Endothelial cell of umbilical vein (primary cell): ENCODE measurements around the gene ABCA7. TPM values are rescaled to one million over a fixed set of nuclear protein-coding genes. Genes with fewer than 3 reads are reported as not detected.

Source experiments
- BruUV-seq: library from RNA; stranded (reverse); fragments of 400-500 nt; replicated peaks from 2 replicates; lab custom pipeline; 2021; lab: Mats Ljungman, UMichigan
- CTCF ChIA-PET: fragments of 300-600, 350-600 bp; sonication (Branson Sonifier 250); formaldehyde crosslinking; loops from one replicate; lab custom pipeline; 2021; ENCODE audit warnings: antibody characterized with exemption, inconsistent platforms; lab: Charles Lee
- POLR2A ChIA-PET: fragments of 300-600, 350-600 bp; sonication (Branson Sonifier 250); formaldehyde crosslinking; loops from one replicate; lab custom pipeline; 2021; ENCODE audit warnings: antibody characterized with exemption, inconsistent platforms; lab: Charles Lee
- DNase-seq: peaks from one replicate; pipeline ENCODE4 v3.0.0-alpha.2; 2011; ENCODE audit warnings: low read depth, low spot score
- FAIRE-seq: peaks from 2 replicates; lab custom pipeline; 2011; peaks lifted over from hg19 to GRCh38; lab: Jason Lieb, UNC
- H2AFZ ChIP-seq: 2 replicates; pipeline ENCODE4 v1.6.0; 2012; ENCODE audit warnings: low read depth, low read length, control low read depth, inconsistent platforms
- H3K27ac ChIP-seq: 2 replicates; pipeline ENCODE4 v1.5.1; 2011; ENCODE audit warnings: low read depth, mild to moderate bottlenecking, control low read depth, low read length, moderate library complexity; ENCODE audit not compliant: insufficient read depth
- H3K27me3 ChIP-seq, 2 experiments: 2 replicates each; pipeline versions ENCODE4 v1.6.0 to v1.6.1; 2011; ENCODE audit warnings: low read length in 2 of 2, mixed read lengths in 1 of 2; ENCODE audit not compliant: control insufficient read depth in 2 of 2, insufficient read depth in 2 of 2
- H3K36me3 ChIP-seq, 2 experiments: 2 replicates in 1 of 2; 3 replicates in 1 of 2; pipeline ENCODE4 v1.5.1; 2011; ENCODE audit warnings: low read length in 2 of 2, mild to moderate bottlenecking in 1 of 2, moderate library complexity in 1 of 2; ENCODE audit not compliant: control insufficient read depth in 2 of 2, insufficient read depth in 2 of 2; ENCODE audit errors: extremely low read depth in 1 of 2
- H3K4me1 ChIP-seq: 3 replicates; pipeline ENCODE4 v1.5.1; 2011; ENCODE audit warnings: mild to moderate bottlenecking, low read length; ENCODE audit not compliant: control insufficient read depth, insufficient read depth; ENCODE audit errors: extremely low read depth
- H3K4me2 ChIP-seq: 2 replicates; pipeline ENCODE4 v1.6.1; 2011; ENCODE audit warnings: low read length, control low read depth, mixed read lengths; ENCODE audit not compliant: insufficient read depth
- H3K4me3 ChIP-seq, 3 experiments: fragments of 200-600 bp in 1 of 3; sonication (generic), shearing (Covaris generic) in 1 of 3; replicated peaks in 1 of 3; 2 replicates each; pipeline ENCODE4 v1.5.1; 2011 to 2016; ENCODE audit warnings: control low read depth in 3 of 3, low read length in 3 of 3, mild to moderate bottlenecking in 2 of 3, inconsistent platforms in 1 of 3, low read depth in 1 of 3, moderate library complexity in 1 of 3; ENCODE audit not compliant: insufficient read depth in 1 of 3
- H3K79me2 ChIP-seq: 2 replicates; pipeline ENCODE4 v1.6.0; 2012; ENCODE audit warnings: low read length, inconsistent platforms; ENCODE audit not compliant: control insufficient read depth, insufficient read depth
- H3K9ac ChIP-seq: replicated peaks from 2 replicates; pipeline ENCODE3; 2011; ENCODE audit warnings: low read length, control low read depth; ENCODE audit not compliant: insufficient read depth; ENCODE audit errors: extremely low read depth
- H3K9me1 ChIP-seq: replicated peaks from 3 replicates; pipeline ENCODE4 v1.6.0; 2011; ENCODE audit warnings: mild to moderate bottlenecking, low read length; ENCODE audit not compliant: control insufficient read depth, insufficient read depth; ENCODE audit errors: extremely low read depth
- H3K9me3 ChIP-seq: replicated peaks from 2 replicates; pipeline ENCODE4 v1.5.1; 2012; ENCODE audit warnings: low read length, inconsistent platforms; ENCODE audit not compliant: control insufficient read depth, insufficient read depth
- H4K20me1 ChIP-seq: replicated peaks from 2 replicates; pipeline ENCODE3; 2011; ENCODE audit warnings: mild to moderate bottlenecking, low read length; ENCODE audit not compliant: control insufficient read depth, insufficient read depth; ENCODE audit errors: extremely low read depth
- FOS ChIP-seq: IDR thresholded peaks from 2 replicates; pipeline ENCODE4 v1.6.1; 2011; ENCODE audit warnings: mild to moderate bottlenecking, low read length, moderate library complexity, borderline replicate concordance; ENCODE audit not compliant: insufficient read depth
- JUN ChIP-seq: IDR thresholded peaks from 2 replicates; pipeline ENCODE4 v1.6.1; 2011; ENCODE audit warnings: borderline replicate concordance, low read depth; ENCODE audit not compliant: insufficient read length, insufficient read depth
- POLR2A ChIP-seq: IDR thresholded peaks from 2 replicates; pipeline ENCODE4 v1.6.1; 2012; ENCODE audit warnings: low read depth, mild to moderate bottlenecking, control low read depth, low read length
- dilution Hi-C: fragments of 300-500 bp; cut with MboI; formaldehyde crosslinking; loops from one replicate; pipeline ENCODE4 v1.15.0; 2019; ENCODE audit warnings: low sequenced_read_pairs; ENCODE audit not compliant: extremely low pct_ligation_motif_present
- intact Hi-C: fragments of 100-400 bp; cut with micrococcal nuclease; formaldehyde crosslinking; loops from one replicate; pipeline ENCODE4 v1.10.0; 2022
- polyA plus RNA-seq, 4 experiments: library from polyadenylated mRNA; depleted of rRNA in 3 of 4; stranded (reverse) in 3 of 4; unstranded in 1 of 4; fragments of >200 nt; gene quantifications; 2 replicates each; pipeline versions ENCODE4 v1.2.1 to v1.2.3, GENCODE V29; 2011 to 2012; ENCODE audit warnings: missing spikeins in 1 of 4
- total RNA-seq: library from RNA; stranded (reverse); gene quantifications from 2 replicates; pipeline ENCODE4 v1.2.3, GENCODE V29; 2021

The ABCA7 gene
- total and polyA plus RNA-seq, 2 donors (not counting 3 experiments of a cell fraction or from before 2014, with no cell fraction given) = 5.7 to 9.8 TPM

DNA sequence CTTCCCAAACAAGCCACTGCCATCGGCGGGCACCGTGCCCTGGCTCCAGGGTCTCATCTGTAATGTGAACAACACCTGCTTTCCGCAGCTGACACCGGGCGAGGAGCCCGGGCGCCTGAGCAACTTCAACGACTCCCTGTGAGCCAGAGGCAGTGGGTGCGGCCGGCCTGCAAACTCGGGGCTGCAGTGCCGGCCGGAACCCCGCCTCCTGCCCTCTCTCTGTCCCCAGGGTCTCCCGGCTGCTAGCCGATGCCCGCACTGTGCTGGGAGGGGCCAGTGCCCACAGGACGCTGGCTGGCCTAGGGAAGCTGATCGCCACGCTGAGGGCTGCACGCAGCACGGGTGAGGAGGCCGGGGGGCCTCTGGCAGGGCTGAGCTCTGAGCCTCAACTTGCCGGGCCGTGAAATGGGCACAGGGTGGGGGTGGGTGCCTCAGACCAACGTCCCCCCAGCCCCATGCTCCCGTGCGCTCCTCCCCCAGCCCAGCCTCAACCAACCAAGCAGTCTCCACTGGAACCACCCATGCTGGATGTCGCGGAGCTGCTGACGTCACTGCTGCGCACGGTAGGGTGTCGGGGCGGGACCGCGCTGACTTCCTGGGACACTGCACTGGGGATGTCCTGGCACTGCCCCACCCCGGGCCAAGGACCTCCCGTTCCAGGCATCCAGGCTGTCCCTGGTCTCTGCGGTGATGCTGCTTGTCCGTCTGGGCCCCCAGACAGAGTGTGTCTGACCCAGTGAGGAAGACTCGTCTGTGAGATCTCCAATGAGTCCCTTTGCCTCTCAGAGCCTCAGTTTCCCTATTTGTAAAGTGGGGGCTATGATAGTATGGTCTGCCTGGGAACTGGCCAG lies 2.2 kb downstream of the ABCA7 start:
- Histone ChIP-seq H3K9me3 (no peaks in the 10 kb centered on the region), H3K27me3 (no peaks in the 10 kb centered on the region), H4K20me1 (no peaks in the 10 kb centered on the region), H3K9ac (no peak overlapping the region), H3K4me2 (no peak overlapping the region), H3K4me3 (no peak overlapping the region), H3K9me1 (no peaks in the 10 kb centered on the region), H3K79me2 (no peaks in the 10 kb centered on the region), H3K36me3 (peaks cover 0 to 2% of the 10 kb centered on the region in 2 experiments), H3K4me1 (peaks cover 25% of the 10 kb centered on the region), H2AFZ (no peak overlapping the region), H3K27ac (no peak overlapping the region)
- FAIRE-seq (no peak), DNase-seq (no peak)
- no peak for TF ChIP-seq FOS
- no peak for TF ChIP-seq JUN
- intact Hi-C loops (loop anchor here (2.0 kb wide), 1 partner anchor 53 kb away; the partner anchor contains the start of gene POLR2E), dilution Hi-C loops (no loop called here)
- ChIA-PET POLR2A (no interaction called here), CTCF (interaction anchor here (0.9 to 2.7 kb wide), 3 partner anchors 15 to 25 kb away, joined by 3 to 10 read pairs (median 6); partner anchors contain the start of gene ARHGAP45)
- BruUV-seq = no TSS peak

DNA sequence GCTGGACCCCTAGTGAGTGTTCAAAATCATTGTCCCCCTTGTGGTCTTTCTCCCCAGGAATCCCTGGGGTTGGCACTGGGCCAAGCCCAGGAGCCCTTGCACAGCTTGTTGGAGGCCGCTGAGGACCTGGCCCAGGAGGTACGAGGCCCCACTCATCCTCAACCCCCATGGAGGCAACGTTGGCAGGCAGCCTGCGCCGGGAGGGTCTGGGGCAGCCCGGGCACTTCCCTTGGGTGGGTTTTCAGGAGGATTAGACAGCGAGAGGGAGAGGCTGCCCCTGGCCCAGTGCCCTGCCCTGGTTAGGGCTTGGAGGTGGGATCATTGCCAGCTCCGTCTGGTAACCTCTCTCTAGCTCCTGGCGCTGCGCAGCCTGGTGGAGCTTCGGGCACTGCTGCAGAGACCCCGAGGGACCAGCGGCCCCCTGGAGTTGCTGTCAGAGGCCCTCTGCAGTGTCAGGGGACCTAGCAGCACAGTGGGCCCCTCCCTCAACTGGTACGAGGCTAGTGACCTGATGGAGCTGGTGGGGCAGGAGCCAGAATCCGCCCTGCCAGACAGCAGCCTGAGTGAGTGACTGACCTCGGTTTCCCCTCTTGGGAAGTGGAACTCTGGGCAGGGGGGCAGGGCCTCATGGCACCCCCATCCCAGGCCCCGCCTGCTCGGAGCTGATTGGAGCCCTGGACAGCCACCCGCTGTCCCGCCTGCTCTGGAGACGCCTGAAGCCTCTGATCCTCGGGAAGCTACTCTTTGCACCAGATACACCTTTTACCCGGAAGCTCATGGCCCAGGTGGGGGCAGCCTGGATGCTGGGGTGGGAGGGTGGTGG lies 3.0 kb downstream of the ABCA7 start:
- Histone ChIP-seq H3K4me2 (no peak overlapping the region), H3K36me3 (peaks cover 0 to under 1% of the 10 kb centered on the region in 2 experiments), H3K27ac (no peak overlapping the region), H3K79me2 (no peaks in the 10 kb centered on the region), H3K9me1 (no peaks in the 10 kb centered on the region), H3K4me1 (peaks cover 21% of the 10 kb centered on the region), H2AFZ (no peak overlapping the region), H3K9me3 (no peaks in the 10 kb centered on the region), H3K27me3 (no peaks in the 10 kb centered on the region), H3K9ac (no peak overlapping the region), H3K4me3 (no peak overlapping the region), H4K20me1 (no peaks in the 10 kb centered on the region)
- intact Hi-C loops = no loop called here
- DNase-seq = no peak
- POLR2A ChIA-PET = no interaction called here
- dilution Hi-C loops = no loop called here
- BruUV-seq = no TSS peak
- TF ChIP-seq FOS (no peak), JUN (no peak), POLR2A (no peak)
- no peak for FAIRE-seq
- CTCF ChIA-PET = interaction anchor here (0.9 to 1.6 kb wide), 3 partner anchors 14 to 22 kb away, joined by 3 to 7 read pairs (median 6); no protein-coding TSS in a partner anchor
